ENCODE data around the gene PSME1.

The PSME1 gene

GRCh38 chr14:24108336-24108874 lies 27.6 kb upstream of the PSME1 start:
- no peak for TF ChIP-seq CTCF (IDR thresholded peaks at IDR 0.05; ENCODE audit: extremely low read depth, missing control alignments)
- DNase-seq (ENCODE audit: low spot score): no peak

- no peak for DNase-seq (ENCODE audit: low spot score)
- no peak for TF ChIP-seq CTCF (IDR thresholded peaks at IDR 0.05; ENCODE audit: extremely low read depth, missing control alignments)
Observed at GRCh38 chr14:24110060-24110459, 25.9 kb upstream of the PSME1 start.

GRCh38 chr14:24110523-24110922 lies 25.5 kb upstream of the PSME1 start:
- no peak for DNase-seq (ENCODE audit: low spot score)
- no peak for TF ChIP-seq CTCF (IDR thresholded peaks at IDR 0.05; ENCODE audit: extremely low read depth, missing control alignments)

DNA sequence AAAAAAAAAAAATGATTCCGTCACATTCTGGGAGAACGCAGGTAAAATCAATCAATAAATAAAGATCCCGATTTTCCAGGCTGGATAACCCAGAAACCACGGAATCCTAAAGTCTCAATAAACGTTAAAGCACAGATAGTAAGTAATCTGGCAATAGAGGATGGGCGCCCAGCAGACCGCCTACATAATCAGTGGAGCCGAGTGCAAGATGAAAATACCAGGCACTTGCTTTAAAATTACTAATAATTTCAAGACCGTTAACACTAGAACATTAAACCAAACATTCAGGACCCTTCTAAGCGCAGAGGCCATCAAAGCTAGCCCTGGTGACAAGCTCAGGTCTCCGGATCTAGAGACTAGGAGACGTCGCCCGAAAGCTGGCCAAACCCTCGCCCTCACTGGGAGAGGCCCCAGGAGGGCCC lies 22.6 kb upstream of the PSME1 start:
- no peak for DNase-seq (ENCODE audit: low spot score)
- no peak for TF ChIP-seq CTCF (IDR thresholded peaks at IDR 0.05; ENCODE audit: extremely low read depth, missing control alignments)

DNA sequence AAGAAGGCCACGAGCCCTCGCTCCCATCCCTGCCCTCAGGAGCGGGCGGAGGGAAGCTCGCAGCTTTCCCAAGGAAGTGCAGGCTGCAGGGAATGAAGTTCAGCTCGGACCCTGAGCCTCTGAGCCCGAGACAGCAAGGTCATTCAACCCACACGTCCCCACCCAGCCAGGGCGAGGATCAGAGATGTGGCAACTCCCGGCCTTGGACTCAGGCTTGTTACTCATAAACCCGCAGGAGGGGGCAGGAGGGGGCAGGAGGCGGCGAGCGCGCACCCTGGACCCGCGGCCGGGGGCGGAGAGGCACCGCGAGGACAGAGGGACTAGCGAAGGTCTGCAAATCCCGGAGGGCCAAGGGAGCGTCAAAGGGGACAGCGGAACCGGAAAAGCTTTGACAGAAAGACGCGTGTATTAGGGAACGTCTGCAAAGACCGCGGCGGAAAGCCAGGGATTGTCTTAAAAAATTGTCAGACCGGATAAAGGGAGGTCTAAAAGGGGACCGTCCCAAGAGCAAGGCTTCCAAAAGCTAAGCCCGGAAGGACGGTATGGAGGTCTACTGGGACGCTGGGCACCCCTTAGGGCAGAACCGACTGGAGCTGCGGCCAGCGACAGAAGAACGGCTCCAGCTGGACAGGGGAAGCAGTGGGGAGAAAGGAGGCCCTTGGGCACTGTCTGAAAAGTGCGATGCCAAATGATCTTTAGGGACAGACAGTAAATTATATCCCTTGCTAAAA lies 22.0 kb upstream of the PSME1 start:
- TF ChIP-seq CTCF (IDR thresholded peaks at IDR 0.05; ENCODE audit: extremely low read depth, missing control alignments): no peak
- peak; percentile 79 for DNase-seq (ENCODE audit: low spot score)

DNA sequence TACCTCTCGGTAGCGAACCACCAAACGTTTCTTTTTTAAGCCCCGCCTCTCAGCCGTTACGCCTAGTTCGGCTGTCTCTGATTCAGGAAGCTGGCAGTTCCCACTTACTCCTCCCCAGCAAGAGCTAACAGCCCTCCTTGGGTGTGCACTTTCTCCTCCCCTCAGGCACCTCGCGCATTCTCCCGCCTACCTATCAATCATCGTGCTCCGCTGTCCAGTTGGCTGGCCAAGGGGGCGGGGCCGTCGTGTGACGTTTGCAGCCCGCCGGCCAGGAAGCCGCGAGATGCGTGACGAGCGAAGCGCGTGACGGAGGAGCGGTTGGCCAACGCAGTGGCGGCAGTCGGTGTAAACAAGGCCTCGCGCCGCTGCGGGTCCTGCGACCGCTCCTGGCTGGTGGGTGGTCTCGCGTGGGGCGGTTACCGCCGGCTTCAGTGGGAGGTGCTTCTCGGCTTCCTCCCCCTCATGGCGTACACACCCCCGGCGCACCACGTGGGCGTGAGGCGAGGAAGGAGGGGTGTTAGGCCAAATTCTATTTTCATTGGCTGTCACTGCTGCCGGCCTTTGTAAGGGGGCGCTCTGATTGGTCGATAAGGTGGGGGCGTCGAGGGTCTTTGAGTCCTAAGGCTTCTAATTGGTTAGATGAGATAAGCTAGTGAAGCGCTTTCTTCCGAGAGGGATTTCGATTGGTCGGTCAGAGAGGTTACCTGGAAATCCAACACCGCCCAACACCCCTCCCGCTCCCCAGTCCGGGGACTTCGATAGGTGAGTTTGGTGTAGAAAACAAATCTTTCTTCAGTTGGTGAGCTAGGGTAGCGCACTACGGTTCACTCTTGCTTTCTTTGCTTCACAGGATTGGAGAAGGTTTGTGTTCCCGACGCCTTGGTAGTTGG lies 21.2 kb upstream of the PSME1 start, which contains the start of the genes DCAF11 and NRL:
TSS of gene DCAF11 (plus strand) at position 246 of the 890 bp plus-strand sequence. CDS start 818 bp downstream, outside the sequence.
TSS of gene NRL (minus strand) at position 418 of the 890 bp plus-strand sequence. CDS start 32,101 bp downstream, outside the sequence.
- DNase-seq (ENCODE audit: low spot score): peak; percentile 97

More for the DNA sequence above, 21.2 kb upstream of the PSME1 start, which contains the start of the genes DCAF11 and NRL:
- TF ChIP-seq CTCF (IDR thresholded peaks at IDR 0.05; ENCODE audit: extremely low read depth, missing control alignments): no peak

All from GM20000 (cell line).